Endothelial cell (in vitro differentiated cells): ENCODE data around the gene VPS51. TPM values are rescaled to one million over a fixed set of nuclear protein-coding genes. Genes with fewer than 3 reads are reported as not detected.

Experiments
- DNase-seq: peaks from one replicate; pipeline ENCODE4 v3.0.0; 2021; ENCODE audit warnings: low spot score
- H3K27ac Mint-ChIP-seq: one replicate; pipeline ENCODE4 v1.8.0; 2021; ENCODE audit warnings: mixed read lengths, inconsistent platforms; ENCODE audit not compliant: unreplicated experiment
- H3K27me3 Mint-ChIP-seq: one replicate; pipeline ENCODE4 v1.8.0; 2021; ENCODE audit warnings: mild to moderate bottlenecking, moderate library complexity, mixed read lengths, inconsistent platforms; ENCODE audit not compliant: unreplicated experiment
- H3K36me3 Mint-ChIP-seq: one replicate; pipeline ENCODE4 v1.8.0; 2021; ENCODE audit warnings: mild to moderate bottlenecking, low read depth, mixed read lengths, inconsistent platforms; ENCODE audit not compliant: unreplicated experiment
- H3K4me1 Mint-ChIP-seq: one replicate; pipeline ENCODE4 v1.8.0; 2021; ENCODE audit warnings: mild to moderate bottlenecking, mixed read lengths, inconsistent platforms; ENCODE audit not compliant: unreplicated experiment
- H3K4me3 Mint-ChIP-seq: one replicate; pipeline ENCODE4 v1.8.0; 2021; ENCODE audit warnings: mild to moderate bottlenecking, mixed read lengths, inconsistent platforms; ENCODE audit not compliant: unreplicated experiment
- H3K9me3 Mint-ChIP-seq: one replicate; pipeline ENCODE4 v1.8.0; 2021; ENCODE audit warnings: mixed read lengths, inconsistent platforms; ENCODE audit not compliant: unreplicated experiment
- CTCF ChIP-seq: fragments of 200-600 bp; sonication (generic); IDR thresholded peaks from one replicate; pipeline ENCODE4 v1.5.0; 2021; ENCODE audit warnings: antibody characterized with exemption; ENCODE audit not compliant: unreplicated experiment
- long read RNA-seq: library from polyadenylated mRNA; unstranded; transcript quantifications from one replicate; pipeline ENCODE4 v2.0.0, GENCODE V29; 2020; ENCODE audit not compliant: unreplicated experiment
- total RNA-seq: library from RNA; stranded (reverse); fragmentation: NEBNext Ultra II Directional; extraction: Animal tissue kit (Norgen Biotek cat#: 25700); gene quantifications from one replicate; pipeline ENCODE4 v1.2.1, GENCODE V29; 2021; ENCODE audit not compliant: unreplicated experiment

VPS51 gene
- total RNA-seq = 161 TPM
- long read RNA-seq, transcript VPS51-201 (10 exons, 2,714 nt) = major isoform, 166 of 187 reads
- long read RNA-seq, partial matches to known transcripts = 12 of 187 reads
- long read RNA-seq, other reads (novel, unspliced or antisense) = 9 of 187 reads

- Mint-ChIP-seq H3K9me3 (no peaks in the 10 kb centered on the region), H3K27me3 (peaks cover 6% of the 10 kb centered on the region), H3K4me3 (peak within 1 kb of the TSS; percentile 95), H3K27ac (peak within 1 kb of the TSS; percentile 96), H3K36me3 (no peaks in the 10 kb centered on the region), H3K4me1 (peaks cover 5% of the 10 kb centered on the region)
- DNase-seq = peak; percentile 76
- no peak for TF ChIP-seq CTCF
Measured at GRCh38 chr11:65095974-65096806, at the start of gene VPS51. TSS of gene VPS51 (plus strand) at chr11:65096214. CDS start at chr11:65096251, 37 bp downstream.

- H3K4me1 Mint-ChIP-seq = peaks cover 4% of the 10 kb centered on the region
- H3K9me3 Mint-ChIP-seq = no peaks in the 10 kb centered on the region
- H3K4me3 Mint-ChIP-seq = no peak overlapping the region
- DNase-seq = no peak
- H3K27ac Mint-ChIP-seq = no peak overlapping the region
- peaks cover 1% of the 10 kb centered on the region for H3K27me3 Mint-ChIP-seq
- H3K36me3 Mint-ChIP-seq = peaks cover 9% of the 10 kb centered on the region
- no peak for TF ChIP-seq CTCF
Measured at GRCh38 chr11:65047581-65048422, 48.2 kb upstream of the VPS51 start.

GRCh38 chr11:65051398-65051858 is 44.6 kb upstream of the VPS51 start:
- no peak overlapping the region for H3K4me3 Mint-ChIP-seq
- no peaks in the 10 kb centered on the region for H3K9me3 Mint-ChIP-seq
- H3K27ac Mint-ChIP-seq = no peak overlapping the region
- peaks cover 4% of the 10 kb centered on the region for H3K4me1 Mint-ChIP-seq
- DNase-seq = no peak
- no peak for TF ChIP-seq CTCF
- peaks cover 4% of the 10 kb centered on the region for H3K36me3 Mint-ChIP-seq
- peaks cover 1% of the 10 kb centered on the region for H3K27me3 Mint-ChIP-seq

GRCh38 chr11:65053827-65054508 is 42.0 kb upstream of the VPS51 start:
- H3K27ac Mint-ChIP-seq = no peak overlapping the region
- no peaks in the 10 kb centered on the region for H3K27me3 Mint-ChIP-seq
- no peak for TF ChIP-seq CTCF
- no peaks in the 10 kb centered on the region for H3K4me1 Mint-ChIP-seq
- no peaks in the 10 kb centered on the region for H3K36me3 Mint-ChIP-seq
- no peak overlapping the region for H3K4me3 Mint-ChIP-seq
- DNase-seq = no peak
- H3K9me3 Mint-ChIP-seq = no peaks in the 10 kb centered on the region
